HG02840 (cell line): ENCODE results near the gene METTL26.

Experiments used
- ATAC-seq: cut with Tn5 transposase; IDR thresholded peaks from one replicate; pipeline ENCODE4 v1.9.1; 2021; ENCODE audit warnings: mild to moderate bottlenecking, moderate library complexity, moderate number of reproducible peaks; ENCODE audit not compliant: unreplicated experiment, low FRiP score

Gene METTL26

DNA sequence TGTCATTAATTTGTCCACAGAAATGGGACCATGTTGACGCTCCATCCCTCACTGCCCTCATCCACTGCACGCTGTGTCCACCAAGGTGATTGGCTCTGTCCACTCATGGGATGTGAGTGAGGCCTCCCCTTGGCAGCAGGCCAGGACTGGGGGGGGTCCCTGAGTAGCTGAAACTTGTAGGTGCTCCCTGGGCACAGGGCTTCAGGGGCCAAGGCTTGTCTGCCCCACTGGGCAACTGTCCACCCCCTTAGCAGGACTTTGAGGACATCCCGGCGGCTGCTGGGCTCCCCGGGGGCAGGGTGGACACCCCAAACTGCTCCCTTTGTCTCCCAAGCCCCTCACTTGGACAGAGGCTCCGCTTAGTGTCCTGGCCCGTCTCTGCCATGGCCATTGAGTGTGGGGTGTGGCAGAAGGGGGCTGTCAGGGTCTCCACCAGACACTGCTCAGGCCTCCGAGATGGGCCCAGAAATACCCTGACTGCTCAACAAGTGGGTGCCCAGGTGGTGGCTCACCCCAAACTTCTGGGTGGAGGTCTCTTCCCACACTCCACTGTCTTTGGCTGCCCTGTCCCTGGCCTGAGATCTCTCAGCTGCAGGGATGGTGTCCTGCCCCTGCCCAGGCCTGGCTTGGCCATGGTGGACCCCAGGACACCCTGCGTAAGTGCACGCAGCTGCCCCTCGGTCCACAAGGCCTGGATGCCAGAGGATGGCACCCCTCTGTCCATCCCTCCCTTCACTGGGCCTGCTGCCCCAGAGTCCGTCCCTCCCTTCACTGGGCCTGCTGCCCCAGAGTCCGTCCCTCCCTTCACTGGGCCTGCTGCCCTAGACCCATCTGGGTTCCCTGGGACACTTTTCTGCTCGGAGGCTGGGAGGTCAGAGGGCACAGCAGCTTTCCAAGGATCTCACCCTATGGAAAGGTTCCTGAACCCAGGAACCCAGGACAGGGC, 49.2 kb downstream of the METTL26 start:
- ATAC-seq, result no peak

DNA sequence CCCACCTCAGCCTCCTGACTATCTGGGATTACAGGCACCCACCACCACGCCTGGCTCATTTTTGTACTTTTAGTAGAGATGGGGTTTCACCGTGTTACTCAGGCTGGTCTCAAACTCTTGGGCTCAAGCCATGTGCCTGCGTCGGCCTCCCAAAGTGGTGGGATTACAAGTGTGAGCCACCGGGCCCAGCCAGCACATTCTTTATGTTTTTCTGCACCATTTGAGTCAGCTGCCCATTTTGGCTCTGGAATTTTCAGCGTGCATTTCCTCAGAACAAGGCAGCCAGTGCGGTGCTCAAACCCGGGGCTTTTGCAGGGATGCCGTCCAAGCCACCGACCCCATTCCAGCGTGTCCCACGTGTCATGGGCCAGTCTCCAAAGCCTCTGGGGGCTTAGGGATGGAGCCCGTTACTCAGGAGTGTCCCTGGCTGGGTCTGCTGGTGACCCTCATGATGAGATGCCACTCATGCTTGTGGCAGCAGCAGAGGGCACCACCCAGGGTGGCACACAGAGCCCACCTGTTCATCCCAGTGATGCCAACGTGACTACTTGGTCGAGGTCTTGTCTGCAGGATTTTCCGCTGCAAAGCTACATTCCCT, 50.0 kb downstream of the METTL26 start:
- ATAC-seq, result no peak

- ATAC-seq, result no peak
These were observed 50.8 kb downstream of the METTL26 start for GRCh38 chr16:585351-585750.
